NCI-H2107 treated with DMSO at 0.1 percent for 48 hours (cell line): ENCODE measurements around the gene APCDD1L.
"Not testable (repeated sequence)": the region's sequence is repeated elsewhere in the genome, so short reads cannot be mapped to it uniquely, and the experiment has no call there.

ENCODE experiments used
- DNase-seq: peaks from one replicate; lab custom pipeline; 2025; ENCODE audit not compliant: unreplicated experiment; lab: John Stamatoyannopoulos, UW

APCDD1L gene

DNA sequence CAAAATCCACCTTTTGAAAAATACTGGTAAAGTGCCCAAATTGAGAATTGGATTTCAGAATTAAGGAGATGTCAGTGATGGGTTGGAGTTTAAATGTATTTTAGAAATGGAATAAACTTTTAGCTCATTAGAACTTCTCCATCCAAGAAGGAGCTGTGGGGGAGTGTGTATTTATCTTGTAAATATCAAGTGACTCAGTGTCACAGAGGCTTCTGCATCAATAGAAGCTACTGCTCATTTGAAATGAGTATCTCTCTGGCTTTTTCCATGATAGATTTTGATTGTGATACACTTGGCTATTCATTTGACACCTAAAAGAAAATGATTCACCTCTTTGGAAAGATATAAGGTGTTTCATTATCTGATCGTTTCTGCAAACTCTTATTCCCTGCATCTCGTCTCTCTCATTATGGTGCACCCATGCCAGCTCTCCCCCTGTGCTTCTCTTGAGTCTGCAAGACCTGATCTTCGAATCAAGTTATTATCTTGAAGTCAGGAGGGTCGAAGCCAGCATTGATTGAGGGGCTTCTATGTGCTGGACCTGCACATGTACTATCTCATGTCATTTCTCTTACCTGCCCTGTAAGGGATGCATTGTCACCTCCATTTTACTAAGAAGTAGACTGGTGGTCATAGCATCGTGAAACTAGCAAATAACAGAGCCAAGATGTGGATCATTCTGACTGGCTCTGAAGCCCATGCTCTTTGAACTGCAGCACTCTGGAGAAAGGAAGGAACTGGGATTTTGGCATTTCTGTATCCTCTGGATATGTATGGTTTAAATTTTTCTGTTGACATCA lies 96.0 kb downstream of the APCDD1L start:
- DNase-seq, result no peak

DNA sequence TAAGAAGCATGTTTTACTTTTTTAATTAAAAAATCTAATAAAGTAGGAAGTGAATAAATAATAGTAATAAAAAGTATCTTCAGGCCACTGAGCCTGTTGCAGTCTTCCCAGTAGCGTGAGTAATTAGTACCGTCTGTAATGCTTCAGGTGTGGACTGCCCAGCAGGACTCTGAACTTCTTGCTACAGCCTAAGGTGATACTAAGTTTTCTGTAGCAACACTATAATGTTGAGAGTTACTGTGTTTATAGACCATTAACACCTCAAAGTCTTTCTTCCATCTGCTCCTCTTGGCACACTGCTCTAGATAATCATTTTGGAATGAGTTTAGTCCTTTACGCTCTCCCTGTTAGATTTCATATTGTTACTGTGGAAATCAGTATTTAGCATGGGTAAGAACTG lies 97.8 kb downstream of the APCDD1L start:
- DNase-seq, result no peak

DNA sequence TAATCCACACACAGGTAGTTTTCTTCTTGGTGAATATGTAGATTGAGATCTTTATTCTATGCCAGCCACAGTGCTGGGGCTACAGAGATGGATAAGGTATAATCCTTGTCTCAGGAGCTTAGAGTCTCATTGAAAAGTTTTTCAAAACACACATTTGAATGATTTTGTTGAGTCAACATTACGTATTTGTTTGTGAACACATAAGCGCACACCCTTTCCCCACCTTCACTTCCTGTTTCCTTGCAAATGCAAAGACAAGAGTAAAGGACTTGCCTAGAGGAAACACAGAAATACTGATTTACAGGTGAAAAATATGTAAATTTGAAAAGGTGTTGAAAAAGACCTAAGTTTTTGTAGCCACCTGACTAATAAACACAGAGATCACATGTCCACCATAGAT lies 98.4 kb downstream of the APCDD1L start:
- no peak for DNase-seq

DNA sequence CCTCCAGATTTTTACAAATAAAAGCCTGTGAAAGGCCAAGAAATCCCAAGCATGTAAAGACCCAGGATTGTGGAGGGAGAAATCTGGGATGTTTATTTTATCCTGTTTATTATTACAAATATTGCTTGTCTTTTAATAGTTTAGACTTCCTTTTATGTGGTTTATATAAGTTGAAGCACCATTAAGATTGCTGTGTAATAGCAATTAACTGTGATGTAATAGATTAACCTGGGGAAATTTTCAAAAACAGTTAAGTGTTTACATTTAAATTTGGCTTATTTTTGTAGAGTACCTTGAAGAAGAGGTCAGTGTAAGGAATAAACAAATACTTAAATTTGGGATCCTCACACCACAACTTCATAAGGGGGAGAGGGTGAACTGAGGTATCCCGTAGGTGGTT lies 99.1 kb downstream of the APCDD1L start:
- DNase-seq, result no peak

DNA sequence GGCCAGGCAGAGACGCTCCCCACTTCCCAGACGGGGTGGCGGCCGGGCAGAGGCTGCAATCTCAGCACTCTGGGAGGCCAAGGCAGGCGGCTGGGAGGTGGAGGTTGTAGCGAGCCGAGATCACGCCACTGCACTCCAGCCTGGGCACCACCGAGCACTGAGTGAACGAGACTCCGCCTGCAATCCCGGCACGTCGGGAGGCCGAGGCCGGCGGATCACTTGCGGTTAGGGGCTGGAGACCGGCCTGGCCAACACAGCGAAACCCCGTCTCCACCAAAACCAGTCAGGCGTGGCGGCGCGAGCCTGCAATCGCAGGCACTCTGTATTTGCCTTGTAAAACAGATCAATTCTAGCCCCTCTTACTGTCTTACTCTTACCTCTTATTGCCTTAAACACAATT lies 100.4 kb downstream of the APCDD1L start:
- DNase-seq, result not testable (repeated sequence)

DNA sequence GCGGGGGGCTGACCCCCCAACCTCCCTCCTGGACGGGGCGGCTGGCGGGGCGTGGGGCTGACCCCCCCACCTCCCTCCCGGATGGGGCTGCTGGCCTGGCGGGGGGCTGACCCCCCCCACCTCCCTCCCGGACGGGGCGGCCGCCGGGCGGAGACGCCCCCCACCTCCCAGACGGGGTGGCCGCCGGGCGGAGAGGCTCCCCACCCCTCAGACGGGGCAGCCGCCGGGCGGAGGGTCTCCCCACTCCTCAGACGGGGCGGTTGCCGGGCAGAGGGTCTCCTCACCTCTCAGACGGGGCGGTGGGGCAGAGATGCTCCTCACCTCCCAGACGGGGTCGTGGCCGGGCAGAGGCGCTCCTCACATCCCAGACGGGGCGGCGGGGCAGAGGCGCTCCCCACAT lies 101.0 kb downstream of the APCDD1L start:
- DNase-seq, result not testable (repeated sequence)
